Heart left ventricle (tissue), 16 donors: ENCODE data around the gene C2orf42. TPM values are rescaled to one million over a fixed set of nuclear protein-coding genes. Genes with fewer than 3 reads are reported as not detected.
"Not testable (repeated sequence)": the region's sequence is repeated elsewhere in the genome, so short reads cannot be mapped to it uniquely, and the experiment has no call there.

Source experiments
- ATAC-seq, 4 donors: fragments of 200-7000 bp; cut with Tn5 transposase; one replicate each; pipeline ENCODE4 v1.9.1; 2020 to 2022; ENCODE audit warnings: moderate library complexity in 4 of 4, mild to moderate bottlenecking in 3 of 4, moderate number of reproducible peaks in 1 of 4
- DNase-seq, 5 donors: peaks; one replicate each; pipeline ENCODE4 v3.0.0-alpha.2; 2020
- H3K27ac ChIP-seq, 12 donors: fragments of 200-600 bp; sonication (generic) in 4 of 12; one replicate each; pipeline versions ENCODE4 v1.5.0 to v1.8.0; 2016 to 2022; ENCODE audit warnings: mild to moderate bottlenecking in 2 of 12
- H3K27me3 ChIP-seq, 9 donors: fragments of 200-600 bp; sonication (generic) in 2 of 9; one replicate each; pipeline versions ENCODE4 v1.5.1 to v1.8.0; 2016 to 2022; ENCODE audit warnings: mild to moderate bottlenecking in 3 of 9
- H3K36me3 ChIP-seq, 9 donors: fragments of 200-600 bp; sonication (generic) in 2 of 9; one replicate each; pipeline versions ENCODE4 v1.5.0 to v1.8.0; 2018 to 2022; ENCODE audit warnings: mild to moderate bottlenecking in 2 of 9
- H3K4me1 ChIP-seq, 12 donors: fragments of 200-600 bp; sonication (generic) in 4 of 12; one replicate each; pipeline versions ENCODE4 v1.5.0 to v1.8.0; 2016 to 2022; ENCODE audit warnings: mild to moderate bottlenecking in 3 of 12
- H3K4me3 ChIP-seq, 12 donors: fragments of 200-600 bp; sonication (generic) in 4 of 12; one replicate each; pipeline versions ENCODE4 v1.5.0 to v1.8.0; 2017 to 2022; ENCODE audit warnings: mild to moderate bottlenecking in 9 of 12, moderate library complexity in 4 of 12
- H3K9me3 ChIP-seq, 12 donors: fragments of 200-600 bp; sonication (generic) in 4 of 12; one replicate each; pipeline versions ENCODE4 v1.5.0 to v1.8.0; 2016 to 2022; ENCODE audit warnings: mild to moderate bottlenecking in 1 of 12
- CTCF ChIP-seq, 12 donors: fragments of 200-600 bp; sonication (generic) in 4 of 12; IDR thresholded peaks; one replicate each; pipeline versions ENCODE4 v1.5.0 to v1.8.0; 2018 to 2022; ENCODE audit warnings: antibody characterized with exemption in 12 of 12, mild to moderate bottlenecking in 5 of 12
- POLR2A ChIP-seq, 2 donors: fragments of 450-650 bp; IDR thresholded peaks; one replicate each; pipeline ENCODE4 v1.6.1; 2017; ENCODE audit warnings: antibody characterized with exemption in 2 of 2, mild to moderate bottlenecking in 2 of 2, moderate library complexity in 2 of 2
- WGBS, 4 donors: extraction: QIAGEN DNeasy Blood & Tissue Kit in 2 of 4; methylation state at CpG; one replicate each; pipeline versions ENCODE4 v1.1.5 to v1.1.7; 2013 to 2018; 5-methylcytosine and 5-hydroxymethylcytosine counted together
- intact Hi-C, 10 donors: fragments of 100-400 bp; cut with DNase I; formaldehyde crosslinking; loops; one replicate each; pipeline versions ENCODE4 v1.11.1 to v1.14.2; 2022
- polyA plus RNA-seq, 2 donors: library from polyadenylated mRNA; stranded (reverse); fragments of 200-250 nt; gene quantifications; one replicate each; pipeline ENCODE4 v1.2.3, GENCODE V29; 2013
- total RNA-seq, 9 donors: library from RNA; depleted of rRNA in 2 of 9; stranded (reverse); fragments of >200 nt in 2 of 9; fragmentation: NEBNext Ultra II Directional in 3 of 9; extraction: Animal tissue kit (Norgen Biotek cat#: 25700) in 3 of 9; gene quantifications; one replicate each; pipeline versions ENCODE4 v1.1.0 to v1.2.4, GENCODE V29; 2016 to 2023
- donor health status: ischemic (EF 13 %, LVEDD 7.1; RV severe dilation, severe dysfunction).
- donor health status: healthy with polysubstance abuse.
- donor health status: DM: no; HTN: yes; CAD: no.
- donor health status: DM: no; HTN: no; CAD: no.
- donor health status: ischemic (EF 25% LVEDD 6.9; RV normal size, moderate dysfunction).
- donor health status: ischemic (EF 25% LVEDD 5.7; RV mildly dilated, moderate dysfunction).
- donor health status: healthy.
- donor health status: DM: yes; HTN: yes; CAD: no.
- donor health status: ischemic (EF 35%, LVEDD 5.7; RV mildly dilated, moderate dysfunction).
- donor health status: nonischemic (EF 11% LVEDD 7.7; RV severe dilation, severe dysfunction).
- donor health status: DM: yes; HTN: yes; CAD: no.
- donor health status: PGD.
- donor health status: ischemic (EF 29% LVEDD 5.4; RV normal size, mild dysfunction).
- donor health status: nonischemic (EF 23%, LVEDD 6.1; RV moderate dilation, normal function).

C2orf42 gene
- total and polyA plus RNA-seq, 11 donors, result 3.5 to 14.9 (median 8.9) TPM

DNA sequence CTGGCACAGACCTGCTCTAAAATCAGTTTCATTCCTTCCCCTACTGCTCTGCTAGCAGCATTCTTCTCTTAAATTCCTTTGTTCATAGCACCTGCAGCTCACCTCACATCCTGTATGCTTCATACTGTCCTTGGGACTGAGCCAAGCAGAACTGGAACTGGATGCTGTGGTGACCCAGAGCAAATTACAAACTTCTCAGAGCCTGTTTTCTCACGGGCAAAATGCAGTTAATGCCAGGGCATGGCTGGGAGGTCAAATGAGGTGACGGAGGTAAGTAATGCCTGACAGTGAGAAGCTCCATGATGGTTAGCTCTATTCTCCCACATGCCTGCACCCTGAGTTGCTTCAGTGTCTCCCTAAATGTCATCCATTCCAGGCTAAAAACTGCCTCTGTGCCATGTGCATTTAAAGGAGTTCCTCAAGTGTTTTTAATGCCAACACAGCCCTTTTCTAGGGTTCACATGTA lies 29.7 kb downstream of the C2orf42 start:
- no peaks in the 10 kb centered on the region for H3K27me3 ChIP-seq
- H3K36me3 ChIP-seq, result peaks cover 0 to 97% (median 88%) of the 10 kb centered on the region in 9 donors
- H3K9me3 ChIP-seq, result no peaks in the 10 kb centered on the region
- intact Hi-C loops, result no loop called here
- H3K4me1 ChIP-seq, result no peaks in the 10 kb centered on the region
- no peak for DNase-seq
- 66 to 80% (median 71%) methylated on average over 2 of the region's 2 CpGs for WGBS, 4 donors
- H3K27ac ChIP-seq, result no peak overlapping the region
- no peak overlapping the region for H3K4me3 ChIP-seq
- no peak for ATAC-seq
- TF ChIP-seq CTCF (IDR thresholded peaks at IDR 0.05), result no peak
- TF ChIP-seq POLR2A (IDR thresholded peaks at IDR 0.05), result no peak

GRCh38 chr2:70160545-70160944 lies 30.3 kb downstream of the C2orf42 start:
- Histone ChIP-seq H3K36me3 (peaks cover 0 to 96% (median 86%) of the 10 kb centered on the region in 9 donors), H3K4me3 (no peak overlapping the region), H3K27ac (no peak overlapping the region), H3K9me3 (no peaks in the 10 kb centered on the region), H3K4me1 (no peaks in the 10 kb centered on the region), H3K27me3 (no peaks in the 10 kb centered on the region)
- DNase-seq (no peak), ATAC-seq (no peak)
- 89 to 92% (median 90%) methylated on average over 6 of the region's 6 CpGs for WGBS, 4 donors
- intact Hi-C loops, result no loop called here
- TF ChIP-seq POLR2A (IDR thresholded peaks at IDR 0.05) (no peak), CTCF (IDR thresholded peaks at IDR 0.05) (no peak)

DNA sequence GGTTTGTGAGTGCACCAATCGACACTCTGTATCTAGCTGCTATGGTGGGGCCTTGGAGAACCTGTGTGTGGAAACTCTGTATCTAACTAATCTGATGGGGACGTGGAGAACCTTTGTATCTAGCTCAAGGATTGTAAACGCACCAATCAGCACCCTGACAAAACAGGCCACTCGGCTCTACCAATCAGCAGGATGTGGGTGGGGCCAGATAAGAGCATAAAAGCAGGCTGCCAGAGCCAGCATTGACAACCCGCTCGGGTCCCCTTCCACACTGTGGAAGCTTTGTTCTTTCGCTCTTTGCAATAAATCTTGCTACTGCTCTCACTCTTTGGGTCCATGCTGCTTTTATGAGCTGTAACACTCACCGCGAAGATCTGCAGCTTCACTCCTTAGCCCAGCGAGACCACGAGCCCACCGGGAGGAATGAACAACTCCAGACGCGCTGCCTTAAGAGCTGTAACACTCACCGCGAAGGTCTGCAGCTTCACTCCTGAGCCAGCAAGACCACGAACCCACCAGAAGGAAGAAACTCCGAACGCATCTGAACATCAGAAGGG lies 41.6 kb downstream of the C2orf42 start:
- H3K36me3 ChIP-seq, result peaks cover 0 to 38% (median 18%) of the 10 kb centered on the region in 9 donors
- H3K4me3 ChIP-seq, H3K9me3 ChIP-seq, H3K4me1 ChIP-seq, DNase-seq, H3K27ac ChIP-seq, H3K27me3 ChIP-seq, intact Hi-C loops, ATAC-seq: not testable (repeated sequence)
- 91 to 94% (median 91%) methylated on average over 18 to 19 of the region's 19 CpGs for WGBS, 4 donors

DNA sequence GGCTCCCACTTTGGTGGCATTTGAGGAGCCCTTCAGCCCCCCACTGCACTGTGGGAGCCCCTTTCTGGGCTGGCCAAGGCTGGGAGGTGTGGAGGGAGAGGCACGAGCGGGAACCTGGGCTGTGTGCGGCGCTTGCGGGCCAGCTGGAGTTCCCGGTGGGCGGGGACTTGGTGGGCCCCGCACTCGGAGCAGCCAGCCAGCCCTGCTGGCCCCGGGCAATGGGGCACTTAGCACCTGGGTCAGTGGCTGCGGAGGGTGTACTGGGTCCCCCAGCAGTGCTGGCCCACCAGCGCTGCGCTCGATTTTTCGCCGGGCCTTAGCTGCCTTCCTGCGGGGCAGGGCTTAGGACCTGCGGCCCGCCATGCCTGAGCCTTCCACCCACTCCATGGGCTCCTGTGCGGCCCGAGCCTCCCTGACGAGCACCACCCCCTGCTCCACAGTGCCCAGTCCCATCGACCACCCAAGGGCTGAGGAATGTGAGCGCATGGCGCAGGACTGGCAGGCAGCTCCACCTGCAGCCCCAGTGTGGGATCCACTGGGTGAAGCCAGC lies 42.5 kb downstream of the C2orf42 start:
- peaks cover 0 to 38% (median 18%) of the 10 kb centered on the region in 9 donors for H3K36me3 ChIP-seq
- H3K27ac ChIP-seq, H3K27me3 ChIP-seq, H3K4me1 ChIP-seq, H3K9me3 ChIP-seq, DNase-seq, intact Hi-C loops, ATAC-seq, H3K4me3 ChIP-seq: not testable (repeated sequence)
- 92 to 96% (median 95%) methylated on average over 9 to 25 of the region's 25 CpGs for WGBS, 4 donors

DNA sequence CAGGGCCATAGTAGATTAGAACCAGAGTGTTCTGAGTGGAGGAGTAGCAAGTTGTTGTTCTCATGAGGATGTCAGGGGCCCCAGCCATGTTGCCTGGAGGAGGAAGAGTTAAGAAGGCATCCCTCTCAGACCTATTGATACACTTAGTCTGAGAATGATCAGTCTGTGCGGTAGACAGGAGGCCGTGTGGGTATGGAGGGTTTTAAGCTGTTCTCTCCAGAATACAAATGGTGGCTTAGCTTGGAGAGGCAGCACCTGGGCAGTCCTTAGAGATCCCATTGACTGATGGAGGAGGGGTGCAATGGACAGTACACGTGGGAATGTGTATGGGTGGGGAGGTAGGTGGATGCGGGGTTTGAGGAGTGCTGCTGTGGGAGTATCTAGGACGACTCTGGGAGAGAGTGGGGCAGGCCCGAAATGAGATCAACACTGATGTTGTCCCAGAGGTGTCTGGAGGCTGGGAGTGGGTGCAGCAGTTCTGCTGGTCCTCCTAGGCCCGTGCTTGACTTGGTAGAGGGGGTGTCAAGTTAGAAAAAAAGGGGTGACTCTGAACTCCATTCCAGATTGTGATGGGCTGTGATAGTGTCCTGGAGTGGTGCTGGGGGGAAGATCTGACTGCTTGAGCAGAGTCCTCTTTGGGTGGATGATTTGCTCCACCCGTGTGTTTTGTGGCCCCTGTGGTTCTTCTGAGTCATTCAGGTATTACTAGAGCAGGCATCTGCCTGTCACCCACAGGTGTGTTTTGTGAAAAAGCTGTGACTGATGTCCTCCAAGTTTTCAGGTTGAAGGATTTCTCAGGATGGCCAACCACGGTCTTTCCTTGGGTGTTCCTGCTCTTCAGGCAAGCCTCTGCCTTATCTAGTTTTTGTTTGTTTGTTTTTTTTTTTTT lies 44.7 kb downstream of the C2orf42 start:
- Histone ChIP-seq H3K27ac (no peak overlapping the region), H3K36me3 (peaks cover 0 to 20% (median 12%) of the 10 kb centered on the region in 9 donors), H3K4me3 (no peak overlapping the region), H3K27me3 (no peaks in the 10 kb centered on the region), H3K9me3 (no peaks in the 10 kb centered on the region), H3K4me1 (peaks cover 2 to 18% (median 14%) of the 10 kb centered on the region in 12 donors)
- no peak for TF ChIP-seq POLR2A (IDR thresholded peaks at IDR 0.05)
- no peak for TF ChIP-seq CTCF (IDR thresholded peaks at IDR 0.05)
- intact Hi-C loops, result no loop called here
- WGBS, 4 donors, result 78 to 81% (median 80%) methylated on average over 9 of the region's 9 CpGs
- DNase-seq (no peak), ATAC-seq (no peak)
